Upper lobe of left lung (tissue), 6 donors: ENCODE results near the gene IER3. TPM values are rescaled to one million over a fixed set of nuclear protein-coding genes. Genes with fewer than 3 reads are reported as not detected.
"Not testable (repeated sequence)": the region's sequence is repeated elsewhere in the genome, so short reads cannot be mapped to it uniquely, and the experiment has no call there.

Experiments
- ATAC-seq, 2 donors: fragments of 200-7000 bp; cut with Tn5 transposase; one replicate each; pipeline ENCODE4 v1.9.1; 2022; ENCODE audit warnings: mild to moderate bottlenecking in 2 of 2, moderate library complexity in 2 of 2; ENCODE audit not compliant: low FRiP score in 2 of 2
- DNase-seq, 2 donors: peaks; one replicate each; pipeline ENCODE4 v3.0.0-alpha.2; 2019 to 2020
- H3K27ac ChIP-seq, 4 donors: fragments of 200-600 bp; sonication (generic); one replicate each; pipeline ENCODE4 v1.5.1; 2016 to 2019
- H3K27me3 ChIP-seq, 4 donors: fragments of 200-600 bp; sonication (generic); one replicate each; pipeline ENCODE4 v1.5.1; 2017 to 2019
- H3K36me3 ChIP-seq, 4 donors: fragments of 200-600 bp; sonication (generic); one replicate each; pipeline ENCODE4 v1.5.1; 2016 to 2019
- H3K4me1 ChIP-seq, 4 donors: fragments of 200-600 bp; sonication (generic); one replicate each; pipeline ENCODE4 v1.5.1; 2018 to 2019
- H3K4me3 ChIP-seq, 4 donors: fragments of 200-600 bp; sonication (generic); one replicate each; pipeline ENCODE4 v1.5.1; 2017 to 2019; ENCODE audit warnings: mild to moderate bottlenecking in 2 of 4, moderate library complexity in 1 of 4
- H3K9me3 ChIP-seq, 4 donors: fragments of 200-600 bp; sonication (generic); one replicate each; pipeline ENCODE4 v1.5.1; 2018 to 2019
- CTCF ChIP-seq, 6 experiments: fragments of 450-650 bp in 4 of 6; fragments of 200-600 bp in 2 of 6; sonication (generic) in 2 of 6; IDR thresholded peaks; one replicate each; pipeline ENCODE4 v1.5.1; 2016 to 2019; ENCODE audit warnings: antibody characterized with exemption in 6 of 6
- EP300 ChIP-seq, 4 donors: sonication (generic); formaldehyde crosslinking; IDR thresholded peaks; one replicate each; pipeline ENCODE4 v1.5.1; 2017; ENCODE audit warnings: antibody characterized with exemption in 4 of 4, control low read depth in 2 of 4
- POLR2A ChIP-seq, 4 donors: fragments of 450-650 bp; IDR thresholded peaks; one replicate each; pipeline ENCODE4 v1.5.1; 2016 to 2017; ENCODE audit warnings: antibody characterized with exemption in 4 of 4, mild to moderate bottlenecking in 2 of 4
- POLR2AphosphoS5 ChIP-seq, 2 donors: sonication (generic); formaldehyde crosslinking; IDR thresholded peaks; one replicate each; pipeline ENCODE4 v1.5.1; 2017; ENCODE audit warnings: antibody characterized with exemption in 2 of 2
- WGBS, 2 donors: methylation state at CpG; one replicate each; pipeline ENCODE4 v1.1.5; 2017 to 2018; 5-methylcytosine and 5-hydroxymethylcytosine counted together
- total RNA-seq, 6 donors: library from RNA; depleted of rRNA in 4 of 6; stranded (reverse); fragments of >200 nt in 4 of 6; gene quantifications; one replicate each; pipeline versions ENCODE4 v1.1.0 to v1.2.1, GENCODE V29; 2016 to 2021
- donor health status: DM: no; HTN: no; CAD: no; lungs with moderate emphysema.
- donor health status: DM: no; HTN: yes; CAD: no; lungs with severe emphysema.

Gene IER3
- total RNA-seq, 6 donors from 2014 or later, result 4.2 to 61.1 (median 19.8) TPM

GRCh38 chr6:30722280-30723112 is 21.9 kb downstream of the IER3 start:
- Histone ChIP-seq H3K27ac (peak overlapping the region; percentile 91 to 95 (median 92)), H3K27me3 (no peaks in the 10 kb centered on the region), H3K4me3 (peak overlapping the region in 3 of 4 donors; percentile 64 to 87 (median 77)), H3K9me3 (no peaks in the 10 kb centered on the region), H3K4me1 (peaks cover 32 to 62% (median 51%) of the 10 kb centered on the region in 4 donors), H3K36me3 (peaks cover 24 to 54% (median 39%) of the 10 kb centered on the region in 4 donors)
- peak; percentile 57 to 72 for ATAC-seq
- WGBS, 2 donors, result 15 to 20% methylated on average over 21 to 27 of the region's 27 CpGs
- peak in 1 of 2 donors; percentile 82 for DNase-seq
- TF ChIP-seq CTCF (IDR thresholded peaks at IDR 0.05), result peak; percentile 93 to 97 (median 94)
- no peak for TF ChIP-seq EP300 (IDR thresholded peaks at IDR 0.05)
- TF ChIP-seq POLR2AphosphoS5 (IDR thresholded peaks at IDR 0.05), result peak in 1 of 2 donors; percentile 67

- DNase-seq, result peak in 1 of 2 donors; percentile 40
- peaks cover 24 to 49% (median 34%) of the 10 kb centered on the region in 4 donors for H3K36me3 ChIP-seq
- 9 to 12% methylated on average over 10 of the region's 10 CpGs for WGBS, 2 donors
- H3K4me3 ChIP-seq, result peak overlapping the region; percentile 64 to 87 (median 72)
- H3K4me1 ChIP-seq, result peaks cover 32 to 62% (median 51%) of the 10 kb centered on the region in 4 donors
- ATAC-seq, H3K27me3 ChIP-seq, H3K9me3 ChIP-seq: not testable (repeated sequence)
- peak overlapping the region; percentile 91 to 95 (median 92) for H3K27ac ChIP-seq
These were observed 22.4 kb downstream of the IER3 start for GRCh38 chr6:30722025-30722279.

- TF ChIP-seq POLR2A (IDR thresholded peaks at IDR 0.05), result peak in 2 of 4 donors; percentile 29 to 69
- TF ChIP-seq CTCF (IDR thresholded peaks at IDR 0.05), result peak; percentile 22 to 79 (median 72)
- TF ChIP-seq POLR2AphosphoS5 (IDR thresholded peaks at IDR 0.05), result peak; percentile 46 to 55
- no peak for TF ChIP-seq EP300 (IDR thresholded peaks at IDR 0.05)
- Histone ChIP-seq H3K4me3 (peak overlapping the region; percentile 64 to 87 (median 76)), H3K27ac (peak overlapping the region; percentile 91 to 95 (median 92)), H3K4me1 (peaks cover 36 to 67% (median 55%) of the 10 kb centered on the region in 4 donors), H3K27me3 (no peaks in the 10 kb centered on the region), H3K36me3 (peaks cover 24 to 43% (median 32%) of the 10 kb centered on the region in 4 donors), H3K9me3 (no peaks in the 10 kb centered on the region)
- ATAC-seq, result peak; percentile 86
- DNase-seq, result peak; percentile 91 to 99
- WGBS, 2 donors, result 2 to 4% methylated on average over 27 to 65 of the region's 71 CpGs
These were observed 22.9 kb downstream of the IER3 start for GRCh38 chr6:30721198-30722024.

- peaks cover 41 to 68% (median 60%) of the 10 kb centered on the region in 4 donors for H3K4me1 ChIP-seq
- peaks cover 24 to 37% (median 29%) of the 10 kb centered on the region in 4 donors for H3K36me3 ChIP-seq
- WGBS, 2 donors, result 0 to 1% methylated on average over 25 to 27 of the region's 29 CpGs
- TF ChIP-seq POLR2A (IDR thresholded peaks at IDR 0.05) (no peak), POLR2AphosphoS5 (IDR thresholded peaks at IDR 0.05) (peak in 1 of 2 donors; percentile 26), EP300 (IDR thresholded peaks at IDR 0.05) (no peak), CTCF (IDR thresholded peaks at IDR 0.05) (no peak)
- H3K27ac ChIP-seq, result peak overlapping the region; percentile 91 to 95 (median 92)
- H3K4me3 ChIP-seq, result peak overlapping the region; percentile 64 to 87 (median 76)
- no peaks in the 10 kb centered on the region for H3K27me3 ChIP-seq
- peak; percentile 24 to 31 for ATAC-seq
- peak; percentile 87 to 91 for DNase-seq
- H3K9me3 ChIP-seq, result no peaks in the 10 kb centered on the region
These were observed 23.6 kb downstream of the IER3 start for GRCh38 chr6:30720738-30721197.
